HepG2 (cell line): Measurements from ENCODE around the gene GGCT. TPM values are rescaled to one million over a fixed set of nuclear protein-coding genes. Genes with fewer than 3 reads are reported as not detected.

Source experiments
- FLYWCH1 ChIP-seq: sonication (generic); formaldehyde crosslinking; IDR thresholded peaks from 2 replicates; pipeline ENCODE4 v1.8.1; 2023; ENCODE audit warnings: mild to moderate bottlenecking, missing genetic modification reagents
- FOSL2 ChIP-seq: sonication (generic); formaldehyde crosslinking; IDR thresholded peaks from 2 replicates; pipeline ENCODE4 v1.4.0; 2020; ENCODE audit warnings: missing genetic modification reagents
- GATAD2A ChIP-seq: IDR thresholded peaks from 2 replicates; pipeline ENCODE4 v1.6.1; 2016
- GPN1 ChIP-seq: sonication (generic); formaldehyde crosslinking; IDR thresholded peaks from 2 replicates; pipeline ENCODE4 v1.5.1; 2020; ENCODE audit warnings: missing genetic modification reagents, borderline replicate concordance
- HNF4G ChIP-seq, 2 experiments: sonication (generic) in 1 of 2; formaldehyde crosslinking in 1 of 2; IDR thresholded peaks; 2 replicates each; pipeline versions ENCODE4 v1.4.0 to v1.6.1; 2011 to 2020; ENCODE audit warnings: borderline replicate concordance in 2 of 2, low read depth in 2 of 2, mild to moderate bottlenecking in 2 of 2, low read length in 1 of 2, missing genetic modification reagents in 1 of 2, moderate library complexity in 1 of 2
- KDM3A ChIP-seq: IDR thresholded peaks from 2 replicates; pipeline ENCODE4 v1.6.1; 2018; ENCODE audit warnings: low read depth, missing compliant biosample characterization
- MEF2D ChIP-seq: sonication (generic); formaldehyde crosslinking; IDR thresholded peaks from 2 replicates; pipeline ENCODE4 v1.5.1; 2020; ENCODE audit warnings: mild to moderate bottlenecking, missing genetic modification reagents
- NPAS2 ChIP-seq: sonication (generic); formaldehyde crosslinking; IDR thresholded peaks from 2 replicates; pipeline ENCODE4 v1.8.0; 2022; ENCODE audit warnings: mild to moderate bottlenecking, missing genetic modification reagents, borderline replicate concordance
- PITX1 ChIP-seq: sonication (generic); formaldehyde crosslinking; IDR thresholded peaks from 2 replicates; pipeline ENCODE4 v1.5.1; 2020; ENCODE audit warnings: mild to moderate bottlenecking, missing genetic modification reagents
- ZNF232 ChIP-seq: sonication (generic); formaldehyde crosslinking; IDR thresholded peaks from 2 replicates; pipeline ENCODE4 v1.4.0; 2020; ENCODE audit warnings: missing genetic modification reagents, borderline replicate concordance
- ZNF263 ChIP-seq: sonication (generic); formaldehyde crosslinking; IDR thresholded peaks from 2 replicates; pipeline ENCODE4 v1.4.0; 2020; ENCODE audit warnings: missing genetic modification reagents
- ZNF30 ChIP-seq: sonication (generic); formaldehyde crosslinking; IDR thresholded peaks from 2 replicates; pipeline ENCODE4 v1.5.0; 2020; ENCODE audit warnings: mild to moderate bottlenecking, missing genetic modification reagents
- ZNF567 ChIP-seq: sonication (generic); formaldehyde crosslinking; IDR thresholded peaks from 2 replicates; pipeline ENCODE4 v1.8.1; 2023; ENCODE audit warnings: mild to moderate bottlenecking, missing genetic modification reagents, borderline replicate concordance
- ZNF747 ChIP-seq: sonication (generic); formaldehyde crosslinking; IDR thresholded peaks from 2 replicates; pipeline ENCODE4 v1.8.1; 2023; ENCODE audit warnings: missing genetic modification reagents, mild to moderate bottlenecking, borderline replicate concordance
- polyA plus RNA-seq, 8 experiments: library from polyadenylated mRNA; depleted of rRNA in 3 of 8; stranded (reverse) in 7 of 8; unstranded in 1 of 8; fragments of >200 nt; fragmentation: Illumina TruSeq in 4 of 8; extraction: Trizol in 4 of 8; gene quantifications; 2 replicates each; pipeline versions ENCODE4 v1.2.1 to v1.2.3, GENCODE V29; 2011 to 2016; ENCODE audit warnings: low read depth in 4 of 8, missing spikeins in 1 of 8, mixed read lengths in 1 of 8; ENCODE audit not compliant: insufficient read depth in 1 of 8
- total RNA-seq, 5 experiments: library from RNA; depleted of rRNA; stranded (reverse); fragments of >200 nt; fragmentation: Illumina TruSeq; extraction: Trizol; gene quantifications; 2 replicates each; pipeline ENCODE4 v1.2.3, GENCODE V29; 2016; ENCODE audit warnings: low read depth in 1 of 5
- TF ChIP-seq, protein P1 (sequence below): sonication (generic); formaldehyde crosslinking; IDR thresholded peaks from 2 replicates; pipeline ENCODE4 v1.5.0; 2020; ENCODE audit warnings: mild to moderate bottlenecking, missing genetic modification reagents
- TF ChIP-seq, protein P2 (sequence below): sonication (generic); formaldehyde crosslinking; conservative IDR thresholded peaks from 2 replicates; pipeline ENCODE4 v1.8.1; 2023; ENCODE audit warnings: missing genetic modification reagents
- TF ChIP-seq, protein P3 (sequence below): sonication (generic); formaldehyde crosslinking; IDR thresholded peaks from 2 replicates; pipeline ENCODE4 v1.4.0; 2020; ENCODE audit warnings: mild to moderate bottlenecking, missing genetic modification reagents, borderline replicate concordance

Gene GGCT
- total and polyA plus RNA-seq, 2 of the 13 experiments (the other 11 are each of a cell fraction or from before 2014, with no cell fraction given), result 19.5 to 78.3 TPM

DNA sequence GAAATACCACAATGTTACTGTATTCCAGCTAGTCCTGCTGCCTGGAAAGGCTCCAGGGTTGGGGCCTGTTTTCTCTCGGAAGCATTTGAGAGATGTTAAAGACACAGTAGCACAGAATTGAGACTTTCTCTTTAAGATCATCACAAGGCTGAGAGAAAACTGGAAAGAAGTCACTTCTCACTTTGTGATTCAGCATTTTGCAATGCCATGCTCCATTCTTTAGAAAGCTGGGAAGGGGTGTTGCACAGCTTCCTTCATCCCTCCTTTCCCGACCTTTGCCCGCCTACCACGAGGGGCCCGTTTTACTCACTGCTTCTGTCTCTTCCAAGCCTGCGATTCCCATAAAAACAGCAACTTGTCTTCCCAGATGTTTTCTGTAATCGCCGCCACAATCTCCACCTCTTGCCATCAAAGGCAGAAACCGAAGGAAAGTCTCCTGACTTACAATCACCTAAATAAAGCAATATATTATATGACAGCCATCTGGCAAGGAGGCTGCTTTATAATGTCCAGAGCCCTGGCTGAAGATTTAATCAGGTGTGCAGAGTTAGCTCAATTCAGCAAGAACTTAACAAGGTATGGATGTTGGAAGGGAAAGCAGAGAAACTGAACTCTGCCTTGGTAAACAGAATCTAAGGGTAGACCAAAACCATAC, 44.9 kb downstream of the GGCT start (continued):
- TF ChIP-seq HNF4G (IDR thresholded peaks at IDR 0.05; ENCODE audit: borderline replicate concordance, low read depth, low read length) (peak; percentile 62; the same call in 1 of the 2 replicates), HNF4G (CRISPR knock-in tag; IDR thresholded peaks at IDR 0.05; ENCODE audit: borderline replicate concordance, low read depth) (no peak), GPN1 (CRISPR knock-in tag) (no peak), FLYWCH1 (CRISPR knock-in tag) (no peak), ZNF232 (CRISPR knock-in tag) (no peak), ZNF747 (CRISPR knock-in tag) (no peak), KDM3A (CRISPR knock-in tag) (no peak), ZNF263 (CRISPR knock-in tag) (no peak), MEF2D (CRISPR knock-in tag) (no peak), ZNF567 (CRISPR knock-in tag) (no peak), PITX1 (CRISPR knock-in tag) (no peak), ZNF30 (CRISPR knock-in tag) (no peak), FOSL2 (CRISPR knock-in tag) (peak; percentile 61), GATAD2A (CRISPR knock-in tag) (0 out of 2 replicates have a peak, but pooled peaks have one; percentile 17), NPAS2 (no peak)
- TF ChIP-seq, protein P1, sequence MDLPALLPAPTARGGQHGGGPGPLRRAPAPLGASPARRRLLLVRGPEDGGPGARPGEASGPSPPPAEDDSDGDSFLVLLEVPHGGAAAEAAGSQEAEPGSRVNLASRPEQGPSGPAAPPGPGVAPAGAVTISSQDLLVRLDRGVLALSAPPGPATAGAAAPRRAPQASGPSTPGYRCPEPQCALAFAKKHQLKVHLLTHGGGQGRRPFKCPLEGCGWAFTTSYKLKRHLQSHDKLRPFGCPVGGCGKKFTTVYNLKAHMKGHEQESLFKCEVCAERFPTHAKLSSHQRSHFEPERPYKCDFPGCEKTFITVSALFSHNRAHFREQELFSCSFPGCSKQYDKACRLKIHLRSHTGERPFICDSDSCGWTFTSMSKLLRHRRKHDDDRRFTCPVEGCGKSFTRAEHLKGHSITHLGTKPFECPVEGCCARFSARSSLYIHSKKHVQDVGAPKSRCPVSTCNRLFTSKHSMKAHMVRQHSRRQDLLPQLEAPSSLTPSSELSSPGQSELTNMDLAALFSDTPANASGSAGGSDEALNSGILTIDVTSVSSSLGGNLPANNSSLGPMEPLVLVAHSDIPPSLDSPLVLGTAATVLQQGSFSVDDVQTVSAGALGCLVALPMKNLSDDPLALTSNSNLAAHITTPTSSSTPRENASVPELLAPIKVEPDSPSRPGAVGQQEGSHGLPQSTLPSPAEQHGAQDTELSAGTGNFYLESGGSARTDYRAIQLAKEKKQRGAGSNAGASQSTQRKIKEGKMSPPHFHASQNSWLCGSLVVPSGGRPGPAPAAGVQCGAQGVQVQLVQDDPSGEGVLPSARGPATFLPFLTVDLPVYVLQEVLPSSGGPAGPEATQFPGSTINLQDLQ (CRISPR knock-in tag), result no peak
- TF ChIP-seq, protein P2, sequence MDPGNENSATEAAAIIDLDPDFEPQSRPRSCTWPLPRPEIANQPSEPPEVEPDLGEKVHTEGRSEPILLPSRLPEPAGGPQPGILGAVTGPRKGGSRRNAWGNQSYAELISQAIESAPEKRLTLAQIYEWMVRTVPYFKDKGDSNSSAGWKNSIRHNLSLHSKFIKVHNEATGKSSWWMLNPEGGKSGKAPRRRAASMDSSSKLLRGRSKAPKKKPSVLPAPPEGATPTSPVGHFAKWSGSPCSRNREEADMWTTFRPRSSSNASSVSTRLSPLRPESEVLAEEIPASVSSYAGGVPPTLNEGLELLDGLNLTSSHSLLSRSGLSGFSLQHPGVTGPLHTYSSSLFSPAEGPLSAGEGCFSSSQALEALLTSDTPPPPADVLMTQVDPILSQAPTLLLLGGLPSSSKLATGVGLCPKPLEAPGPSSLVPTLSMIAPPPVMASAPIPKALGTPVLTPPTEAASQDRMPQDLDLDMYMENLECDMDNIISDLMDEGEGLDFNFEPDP (CRISPR knock-in tag), result no peak
- TF ChIP-seq, protein P3, sequence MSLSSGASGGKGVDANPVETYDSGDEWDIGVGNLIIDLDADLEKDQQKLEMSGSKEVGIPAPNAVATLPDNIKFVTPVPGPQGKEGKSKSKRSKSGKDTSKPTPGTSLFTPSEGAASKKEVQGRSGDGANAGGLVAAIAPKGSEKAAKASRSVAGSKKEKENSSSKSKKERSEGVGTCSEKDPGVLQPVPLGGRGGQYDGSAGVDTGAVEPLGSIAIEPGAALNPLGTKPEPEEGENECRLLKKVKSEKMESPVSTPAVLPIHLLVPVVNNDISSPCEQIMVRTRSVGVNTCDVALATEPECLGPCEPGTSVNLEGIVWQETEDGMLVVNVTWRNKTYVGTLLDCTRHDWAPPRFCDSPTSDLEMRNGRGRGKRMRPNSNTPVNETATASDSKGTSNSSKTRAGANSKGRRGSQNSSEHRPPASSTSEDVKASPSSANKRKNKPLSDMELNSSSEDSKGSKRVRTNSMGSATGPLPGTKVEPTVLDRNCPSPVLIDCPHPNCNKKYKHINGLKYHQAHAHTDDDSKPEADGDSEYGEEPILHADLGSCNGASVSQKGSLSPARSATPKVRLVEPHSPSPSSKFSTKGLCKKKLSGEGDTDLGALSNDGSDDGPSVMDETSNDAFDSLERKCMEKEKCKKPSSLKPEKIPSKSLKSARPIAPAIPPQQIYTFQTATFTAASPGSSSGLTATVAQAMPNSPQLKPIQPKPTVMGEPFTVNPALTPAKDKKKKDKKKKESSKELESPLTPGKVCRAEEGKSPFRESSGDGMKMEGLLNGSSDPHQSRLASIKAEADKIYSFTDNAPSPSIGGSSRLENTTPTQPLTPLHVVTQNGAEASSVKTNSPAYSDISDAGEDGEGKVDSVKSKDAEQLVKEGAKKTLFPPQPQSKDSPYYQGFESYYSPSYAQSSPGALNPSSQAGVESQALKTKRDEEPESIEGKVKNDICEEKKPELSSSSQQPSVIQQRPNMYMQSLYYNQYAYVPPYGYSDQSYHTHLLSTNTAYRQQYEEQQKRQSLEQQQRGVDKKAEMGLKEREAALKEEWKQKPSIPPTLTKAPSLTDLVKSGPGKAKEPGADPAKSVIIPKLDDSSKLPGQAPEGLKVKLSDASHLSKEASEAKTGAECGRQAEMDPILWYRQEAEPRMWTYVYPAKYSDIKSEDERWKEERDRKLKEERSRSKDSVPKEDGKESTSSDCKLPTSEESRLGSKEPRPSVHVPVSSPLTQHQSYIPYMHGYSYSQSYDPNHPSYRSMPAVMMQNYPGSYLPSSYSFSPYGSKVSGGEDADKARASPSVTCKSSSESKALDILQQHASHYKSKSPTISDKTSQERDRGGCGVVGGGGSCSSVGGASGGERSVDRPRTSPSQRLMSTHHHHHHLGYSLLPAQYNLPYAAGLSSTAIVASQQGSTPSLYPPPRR (CRISPR knock-in tag), result no peak
- TF ChIP-seq, all 625 proteins: peak for 13
